ENCODE results near the gene PRR36.

PRR36 gene

GRCh38 chr19:7818806-7819205 is 55.4 kb downstream of the PRR36 start:
- no peak for DNase-seq (ENCODE audit: low spot score)

Measured in pons (tissue), 1 donor.